Measurements from ENCODE around the gene TSEN2.
A peak's percentile ranks its signal among the peaks of the same experiment; 100 is the strongest.
"Not testable (repeated sequence)": the region's sequence is repeated elsewhere in the genome, so short reads cannot be mapped to it uniquely, and the experiment has no call there.

TSEN2 gene

DNA sequence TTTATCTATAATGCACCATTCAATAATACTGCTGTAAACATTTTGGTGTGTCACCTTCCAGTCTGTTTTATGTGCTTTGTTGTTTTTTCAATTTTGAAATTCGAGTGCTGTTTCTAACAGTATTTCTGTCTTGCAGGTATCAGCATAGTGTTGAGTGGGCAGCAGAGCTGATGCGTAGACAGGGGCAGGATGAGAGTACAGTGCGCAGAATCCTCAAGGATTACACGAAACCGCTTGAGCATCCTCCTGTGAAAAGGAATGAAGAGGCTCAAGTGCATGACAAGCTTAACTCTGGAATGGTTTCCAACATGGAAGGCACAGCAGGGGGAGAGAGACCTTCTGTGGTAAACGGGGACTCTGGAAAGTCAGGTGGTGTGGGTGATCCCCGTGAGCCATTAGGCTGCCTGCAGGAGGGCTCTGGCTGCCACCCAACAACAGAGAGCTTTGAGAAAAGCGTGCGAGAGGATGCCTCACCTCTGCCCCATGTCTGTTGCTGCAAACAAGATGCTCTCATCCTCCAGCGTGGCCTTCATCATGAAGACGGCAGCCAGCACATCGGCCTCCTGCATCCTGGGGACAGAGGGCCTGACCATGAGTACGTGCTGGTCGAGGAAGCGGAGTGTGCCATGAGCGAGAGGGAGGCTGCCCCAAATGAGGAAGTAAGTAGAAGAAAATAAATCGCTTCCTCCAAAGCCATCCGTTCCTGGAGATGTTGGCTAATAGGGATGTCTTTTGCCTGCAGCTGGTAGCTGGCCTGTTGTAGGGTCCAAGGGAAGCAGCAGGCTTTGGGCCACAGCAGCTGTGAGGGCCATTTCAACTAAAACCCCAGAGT is 19.1 kb downstream of the TSEN2 start:
- DNase-seq (ENCODE audit: low spot score), result no peak

DNA sequence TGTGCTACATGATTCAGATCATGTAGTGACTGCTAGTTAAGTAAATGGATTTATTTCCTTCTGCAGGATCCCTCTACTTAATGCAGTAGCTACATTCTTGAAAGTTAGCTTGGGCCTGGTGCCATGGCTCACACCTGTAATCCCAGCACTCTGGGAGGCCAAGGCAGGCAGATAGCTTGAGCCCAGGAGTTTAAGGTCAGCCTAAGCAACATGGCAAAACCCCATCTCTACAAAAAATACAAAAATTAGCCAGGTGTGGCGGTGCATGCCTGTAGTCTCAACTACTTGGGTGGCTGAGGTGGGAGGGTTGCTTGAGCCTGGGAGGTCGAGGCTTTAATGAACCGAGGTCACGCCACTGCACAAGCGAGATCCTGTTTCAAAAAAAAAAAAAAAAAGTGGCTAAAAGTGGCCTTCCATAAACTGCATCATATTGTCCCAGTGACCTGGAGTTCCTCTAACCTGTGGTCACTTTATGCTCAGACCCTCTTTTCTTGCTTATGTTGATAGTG is 22.0 kb downstream of the TSEN2 start:
- DNase-seq (ENCODE audit: low spot score), result no peak

DNA sequence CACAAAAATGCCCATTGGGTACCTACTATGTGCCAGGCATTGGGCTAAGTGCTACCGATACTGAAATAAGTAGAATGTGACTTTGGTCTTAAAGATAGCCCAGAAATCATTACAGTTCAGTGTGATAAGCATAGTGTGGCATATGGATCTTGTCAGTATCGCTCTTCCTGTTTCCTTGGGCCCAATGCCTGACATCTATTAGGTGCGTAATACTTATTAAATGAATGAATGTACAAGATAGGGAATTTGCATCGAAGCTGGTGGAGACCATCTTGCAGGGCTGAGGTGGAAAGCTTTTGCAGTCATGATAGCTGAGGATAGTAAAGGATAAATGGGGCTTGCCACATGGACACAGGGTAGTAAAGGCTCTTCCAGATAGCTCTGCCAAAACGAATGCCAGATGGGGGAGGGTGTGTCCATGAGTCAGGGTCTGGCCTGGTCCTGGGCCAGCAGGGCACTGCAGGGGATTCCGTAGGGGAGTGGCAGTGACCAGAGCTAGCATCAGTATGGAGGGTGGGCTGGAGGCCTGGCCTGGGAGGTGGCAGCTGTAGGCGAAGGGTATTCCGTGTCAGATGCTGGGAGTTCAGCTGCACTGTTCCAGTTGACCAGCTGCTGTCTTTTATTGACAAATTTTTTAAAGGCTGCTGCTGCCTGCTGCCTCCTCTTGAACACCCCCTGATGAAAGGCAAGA is 23.5 kb downstream of the TSEN2 start:
- DNase-seq (ENCODE audit: low spot score), result no peak

DNA sequence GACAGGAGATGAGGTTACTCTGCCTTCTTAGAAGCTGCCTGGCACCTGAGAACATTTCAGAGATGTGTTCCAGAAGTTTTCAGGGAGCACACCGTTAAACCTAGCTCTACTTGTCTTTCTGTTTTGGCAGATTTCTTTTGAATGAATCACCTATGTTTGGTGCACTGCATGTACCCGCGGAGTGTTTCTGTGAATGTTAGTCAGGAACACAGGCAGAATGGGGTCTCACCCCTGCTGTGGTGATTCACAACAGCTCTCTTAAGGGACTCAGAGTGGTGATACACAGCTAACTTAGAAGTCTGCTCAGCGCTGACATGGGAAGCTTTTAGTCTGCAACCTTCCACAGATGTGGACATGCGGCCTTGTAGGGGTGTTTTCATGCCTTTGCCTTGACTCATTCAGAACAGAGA is 24.0 kb downstream of the TSEN2 start:
- DNase-seq (ENCODE audit: low spot score), result no peak

DNA sequence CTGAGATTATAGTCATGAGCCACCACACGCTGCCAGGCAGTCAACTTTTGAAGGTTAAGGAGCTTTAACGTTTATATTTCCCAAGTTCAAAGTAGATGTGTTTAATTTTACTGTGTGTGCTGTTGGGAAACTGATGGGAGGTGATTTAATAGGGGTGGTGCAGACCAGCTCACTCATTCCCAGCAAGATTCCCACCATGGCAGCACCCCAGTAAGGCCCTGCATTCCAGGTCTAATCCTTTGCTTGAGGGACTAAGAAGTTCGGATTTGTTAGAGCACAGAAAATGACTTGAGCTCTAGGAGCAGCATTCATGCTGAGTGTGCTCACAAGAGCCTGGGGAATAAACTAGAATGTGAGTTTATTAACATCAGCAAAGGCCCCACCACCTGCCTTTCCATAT is 25.2 kb downstream of the TSEN2 start:
- DNase-seq (ENCODE audit: low spot score), result no peak

DNA sequence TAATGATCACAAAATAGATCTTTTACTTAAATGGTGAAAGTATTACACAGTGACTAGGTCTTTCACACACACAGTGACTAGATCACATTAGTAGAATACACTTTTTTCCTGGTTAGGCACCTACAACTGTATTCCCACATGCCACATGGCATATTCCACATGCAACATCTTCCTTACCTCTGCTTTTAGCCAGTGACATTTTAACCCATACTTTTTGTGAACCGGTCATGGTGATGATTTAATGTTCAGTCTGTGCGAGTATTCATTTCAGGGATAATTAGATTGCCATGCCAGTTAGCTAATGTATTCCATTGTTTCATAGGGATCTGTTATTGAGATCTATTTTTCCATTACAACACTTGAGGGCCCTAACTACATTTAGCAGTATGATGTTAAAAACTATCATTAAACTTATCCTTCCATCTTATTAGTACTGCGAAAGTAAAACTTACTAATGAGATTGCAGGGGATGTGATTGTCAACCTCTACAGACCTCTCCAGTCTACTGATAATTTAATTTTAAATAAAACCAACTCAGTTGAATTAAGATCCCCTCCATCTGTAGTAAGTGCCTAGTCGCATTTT is 28.3 kb downstream of the TSEN2 start:
- DNase-seq (ENCODE audit: low spot score), result no peak

DNA sequence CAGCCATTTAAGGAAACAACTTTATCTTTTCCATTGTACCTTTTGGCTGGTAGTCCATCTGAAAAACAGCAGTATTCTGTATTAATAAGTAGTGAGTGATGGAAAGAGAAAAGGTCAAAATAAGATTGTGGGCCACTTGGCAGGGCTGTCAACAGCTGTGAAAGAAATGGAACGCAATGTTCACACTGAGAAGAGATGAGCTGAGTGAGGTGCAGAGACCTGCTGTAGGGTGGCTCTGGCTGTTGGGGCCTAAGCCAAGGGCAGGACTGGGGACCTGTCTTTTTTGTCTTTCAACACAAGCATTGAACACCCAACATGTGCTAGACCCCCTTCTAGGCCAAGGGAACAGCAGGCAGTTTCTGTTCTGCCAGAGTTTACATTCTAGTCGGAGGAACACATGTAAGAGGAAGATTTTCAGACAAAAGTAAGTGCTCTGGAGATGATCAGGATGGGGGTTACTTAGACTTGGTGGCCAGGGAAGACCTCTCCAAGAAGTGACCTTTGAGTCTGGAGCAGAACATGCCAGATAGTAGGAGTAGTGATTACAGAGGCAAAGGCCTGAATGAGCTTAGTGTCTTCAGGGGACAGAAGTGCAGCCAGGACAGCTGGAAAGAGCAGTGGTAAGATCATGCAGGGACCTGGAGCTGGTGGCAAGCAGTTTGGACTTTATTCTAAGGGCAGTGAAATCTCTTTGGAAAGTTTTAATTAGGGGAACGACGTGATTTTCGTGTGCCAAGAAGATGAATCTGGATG is 29.6 kb downstream of the TSEN2 start:
- DNase-seq (ENCODE audit: low spot score), result no peak

DNA sequence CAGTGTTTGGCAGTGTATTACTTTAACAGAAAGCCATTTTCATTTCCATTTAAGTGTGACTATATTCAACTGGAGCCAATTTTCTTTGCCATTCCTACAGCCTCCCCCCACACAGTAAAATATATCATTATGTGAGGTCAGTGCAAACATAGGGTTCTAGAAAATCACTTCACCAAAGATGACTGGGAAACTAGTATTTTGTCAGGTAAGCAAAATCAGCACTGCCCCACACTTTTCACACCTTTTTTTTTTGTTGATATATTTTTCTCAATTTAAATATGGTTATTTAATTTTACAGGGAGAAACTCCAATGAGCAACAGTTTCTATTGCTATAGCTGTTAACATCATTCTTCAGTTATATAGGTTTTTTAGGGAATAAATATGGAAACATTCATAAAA is 31.4 kb downstream of the TSEN2 start:
- no peak for DNase-seq (ENCODE audit: low spot score)

DNA sequence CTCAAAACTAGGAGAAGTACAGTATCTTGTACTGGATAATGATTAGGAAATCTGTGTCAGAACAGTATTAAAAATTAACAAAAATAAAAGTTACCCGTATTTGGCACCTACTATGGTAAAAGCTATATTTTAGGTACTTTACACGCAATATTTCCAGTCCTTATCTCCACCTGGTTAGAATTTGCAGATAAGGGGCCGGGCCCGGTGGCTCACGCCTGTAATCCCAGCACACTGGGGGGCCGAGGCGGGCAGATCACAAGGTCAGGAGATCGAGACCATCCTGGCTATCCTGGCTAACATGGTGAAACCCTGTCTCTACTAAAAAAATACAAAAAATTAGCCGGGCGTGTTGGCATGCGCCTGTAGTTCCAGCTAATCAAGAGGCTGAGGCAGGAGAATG is 32.6 kb downstream of the TSEN2 start:
- DNase-seq (ENCODE audit: low spot score), result no peak

DNA sequence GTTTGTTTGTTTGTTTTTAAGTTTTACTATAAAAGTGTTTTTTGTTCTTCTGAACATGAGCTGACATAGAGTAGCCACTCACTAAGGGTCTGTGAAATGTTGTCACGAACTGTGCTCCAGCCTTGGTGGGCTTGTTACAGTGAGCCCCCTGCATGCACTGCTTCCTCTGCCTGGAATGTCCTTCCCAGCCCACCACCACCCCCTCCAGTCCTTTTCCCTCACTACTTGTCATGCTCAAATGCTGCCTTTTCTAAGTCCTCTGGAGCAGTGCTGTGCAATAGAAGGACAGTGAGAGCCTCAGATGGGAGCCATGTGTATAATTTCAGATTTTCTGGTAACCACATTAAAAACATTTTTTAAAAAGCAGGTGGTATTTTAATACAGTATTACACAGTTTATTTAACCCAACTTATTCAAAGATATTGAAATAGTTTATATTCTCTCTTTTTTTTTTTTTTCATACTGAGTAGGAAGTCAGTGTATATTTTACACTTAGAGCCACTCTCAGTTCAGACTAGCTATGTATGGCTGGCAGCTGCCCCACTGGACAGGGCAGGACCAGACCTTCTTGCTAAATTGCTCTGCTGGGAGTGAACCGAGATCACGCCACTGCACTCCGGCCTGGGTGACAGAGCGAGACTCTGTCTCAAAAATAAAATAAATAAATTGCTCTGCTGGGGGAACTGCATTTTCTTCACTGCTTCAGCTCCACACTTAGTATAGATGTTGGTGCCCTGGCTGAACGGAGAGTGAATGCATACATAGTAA is 34.2 kb downstream of the TSEN2 start:
- DNase-seq (ENCODE audit: low spot score), result no peak

DNA sequence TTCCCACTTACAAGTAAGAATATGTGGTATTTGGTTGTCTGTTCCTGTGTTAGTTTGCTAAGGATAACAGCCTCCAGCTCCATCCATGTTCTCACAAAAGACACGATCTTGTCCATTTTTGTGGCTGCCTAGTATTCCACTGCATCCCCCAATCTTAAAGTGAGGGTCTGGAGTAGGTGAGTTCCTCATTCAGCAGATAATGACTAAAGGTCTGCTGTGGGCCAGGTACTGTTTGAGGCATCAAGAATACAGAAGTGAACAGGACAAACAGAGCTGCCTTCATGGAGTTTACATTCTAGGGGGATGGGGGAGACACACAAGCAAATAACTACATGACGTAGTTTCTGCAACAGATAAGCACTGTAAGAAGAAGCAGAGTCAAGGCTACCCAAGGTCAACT is 36.7 kb downstream of the TSEN2 start:
- DNase-seq (ENCODE audit: low spot score), result no peak

DNA sequence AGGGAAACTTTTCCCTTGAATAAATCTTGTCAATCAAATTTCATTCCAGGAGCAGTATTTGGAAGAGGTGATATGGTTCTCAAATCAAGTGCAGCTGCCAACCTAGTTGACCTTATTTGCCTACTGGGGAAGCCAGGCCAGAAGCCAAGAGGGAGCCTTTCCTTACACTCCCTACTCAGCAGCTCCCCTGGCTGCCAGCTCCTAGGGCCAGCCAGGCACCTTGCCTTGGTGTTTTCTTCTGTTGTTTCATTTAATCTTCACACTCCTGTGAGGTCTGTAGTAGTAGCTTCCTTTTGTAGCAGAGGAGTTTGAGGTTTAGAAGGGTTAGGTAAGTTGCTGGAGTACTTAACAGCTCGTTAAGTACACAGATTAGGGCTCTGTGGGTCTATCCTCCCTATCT is 38.4 kb downstream of the TSEN2 start:
- peak; percentile 31 for DNase-seq (ENCODE audit: low spot score)

DNA sequence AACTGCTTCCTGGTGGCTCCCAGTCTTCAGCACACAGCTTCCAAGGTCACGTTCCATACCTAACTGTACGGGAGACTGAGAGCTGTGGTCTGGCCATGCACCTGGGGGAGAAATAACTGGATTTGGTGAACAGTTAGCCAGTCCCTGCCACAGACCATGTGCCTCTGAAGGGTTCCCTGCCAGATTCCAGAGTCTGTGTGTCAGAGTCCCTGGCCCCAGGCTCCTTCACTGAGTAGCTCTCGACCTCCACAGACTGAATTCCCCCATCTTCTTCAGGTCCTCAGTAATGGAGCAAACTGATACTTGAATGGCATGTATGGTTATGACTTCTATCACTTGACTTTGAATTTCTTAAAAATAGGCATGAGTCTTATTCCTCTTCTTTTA is 43.5 kb downstream of the TSEN2 start:
- DNase-seq (ENCODE audit: low spot score), result no peak

DNA sequence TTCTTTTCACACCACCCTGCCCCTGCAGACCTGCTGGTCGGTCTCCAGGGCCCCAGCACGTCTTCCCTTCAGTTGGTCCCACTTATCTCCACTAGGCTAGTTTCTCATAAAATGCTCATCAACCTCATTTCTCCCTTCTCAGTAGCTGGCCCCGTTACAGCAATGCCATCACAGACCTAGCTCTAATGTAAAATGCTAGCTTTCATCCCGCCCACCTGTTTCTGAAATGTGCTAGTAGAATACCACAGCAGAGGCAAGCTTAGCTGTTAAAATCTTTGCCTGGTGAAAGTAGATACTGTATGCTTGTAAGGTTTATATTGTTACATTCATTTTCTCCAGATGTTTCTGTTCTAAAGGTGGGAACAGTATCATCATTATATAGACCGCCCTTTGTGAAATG is 47.9 kb downstream of the TSEN2 start:
- DNase-seq (ENCODE audit: low spot score), result no peak

DNA sequence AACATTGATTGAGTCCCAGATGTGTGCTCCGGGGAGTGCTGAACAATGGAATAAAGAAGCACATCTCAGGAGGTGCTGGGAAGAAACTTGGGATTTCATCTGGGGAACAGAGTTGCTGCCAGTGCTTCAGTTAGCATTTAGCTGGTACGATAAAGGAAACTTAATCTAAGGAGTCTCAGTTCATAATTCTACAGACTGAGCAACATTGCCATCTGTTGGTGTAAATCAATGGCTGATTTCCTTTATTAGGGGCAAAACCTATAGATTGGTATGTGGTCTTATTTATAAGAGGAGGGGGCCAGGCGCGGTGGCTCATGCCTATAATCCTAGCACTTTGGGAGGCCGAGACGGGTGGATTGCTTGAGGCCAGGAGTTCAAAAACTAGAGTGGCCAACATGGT is 52.1 kb downstream of the TSEN2 start:
- no peak for DNase-seq (ENCODE audit: low spot score)

DNA sequence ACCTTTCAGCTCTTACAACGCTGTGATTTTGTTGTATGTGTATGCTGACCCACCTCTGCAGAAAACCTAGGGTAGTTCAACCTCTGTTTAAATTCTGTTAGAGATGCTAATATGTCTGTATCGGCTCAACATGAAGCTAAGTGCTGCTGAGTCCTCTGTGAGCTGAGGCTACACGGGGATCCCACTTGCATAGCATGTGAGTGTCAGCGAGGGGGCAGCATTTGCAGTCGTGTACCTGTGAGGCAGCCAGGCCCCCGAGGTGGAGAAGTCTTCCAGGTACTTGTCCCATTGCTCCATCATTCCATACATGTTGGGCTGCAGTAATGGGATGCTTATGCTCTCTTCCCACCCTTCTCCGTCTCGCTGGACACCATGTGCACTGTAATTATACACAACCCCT is 57.3 kb downstream of the TSEN2 start:
- peak; percentile 60 for DNase-seq (ENCODE audit: low spot score)

DNA sequence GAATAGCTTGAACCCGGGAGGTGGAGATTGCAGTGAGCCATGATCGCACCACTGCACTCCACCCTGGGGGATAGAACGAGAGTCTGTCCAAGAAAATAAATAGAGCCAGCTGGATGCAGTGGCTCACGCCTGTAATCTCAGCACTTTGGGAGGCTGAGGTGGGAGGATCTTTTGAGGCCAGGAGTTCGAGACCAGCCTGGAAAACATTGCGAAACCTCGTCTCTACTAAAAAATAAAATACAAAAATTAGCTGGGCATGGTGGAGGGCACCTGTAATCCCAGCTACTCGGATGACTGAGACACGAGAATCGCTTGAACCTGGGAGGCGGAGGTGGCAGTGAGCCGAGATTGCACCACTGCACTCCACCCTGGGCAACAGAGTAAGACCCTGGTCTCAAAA is 59.2 kb downstream of the TSEN2 start:
- not testable (repeated sequence) for DNase-seq (ENCODE audit: low spot score)

DNA sequence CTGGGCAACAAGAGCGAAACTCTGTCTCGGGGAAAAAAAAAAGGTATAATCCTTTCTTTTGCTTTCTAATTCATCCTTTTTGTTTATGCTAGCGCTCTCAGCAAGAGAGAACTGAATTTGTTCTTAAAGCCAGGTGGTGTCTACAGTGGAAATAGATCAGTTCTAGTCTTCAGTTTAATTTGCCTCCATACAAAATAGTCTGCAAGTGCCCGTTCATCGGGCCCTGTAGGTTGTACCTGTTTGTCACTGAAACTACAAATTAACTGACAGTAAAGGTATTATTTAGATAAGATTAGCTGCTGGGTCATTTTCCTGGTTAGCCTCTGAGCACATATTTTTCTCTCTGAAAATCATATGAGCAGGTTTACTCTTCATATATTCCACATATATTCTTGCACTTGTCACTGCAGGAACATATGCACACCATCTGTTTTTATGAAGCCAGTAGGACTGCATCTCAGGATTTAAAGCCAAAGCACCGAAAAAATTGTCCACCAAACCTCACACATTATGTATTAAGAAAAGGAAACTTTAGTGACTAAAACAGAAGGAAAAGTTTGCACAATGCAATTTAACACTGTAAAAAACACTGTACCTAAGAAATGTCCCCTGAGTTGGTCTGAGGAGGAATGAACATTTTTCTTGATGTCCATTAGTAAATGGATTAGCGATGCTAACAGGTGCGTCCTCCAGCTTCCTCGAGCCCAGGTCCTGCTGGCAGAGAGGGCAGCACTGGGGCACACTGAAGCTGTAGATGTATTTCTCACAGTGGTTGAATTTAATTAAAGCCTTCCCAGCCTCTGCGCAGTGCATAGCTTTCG is 60.6 kb downstream of the TSEN2 start:
- DNase-seq (ENCODE audit: low spot score), result peak; percentile 64

DNA sequence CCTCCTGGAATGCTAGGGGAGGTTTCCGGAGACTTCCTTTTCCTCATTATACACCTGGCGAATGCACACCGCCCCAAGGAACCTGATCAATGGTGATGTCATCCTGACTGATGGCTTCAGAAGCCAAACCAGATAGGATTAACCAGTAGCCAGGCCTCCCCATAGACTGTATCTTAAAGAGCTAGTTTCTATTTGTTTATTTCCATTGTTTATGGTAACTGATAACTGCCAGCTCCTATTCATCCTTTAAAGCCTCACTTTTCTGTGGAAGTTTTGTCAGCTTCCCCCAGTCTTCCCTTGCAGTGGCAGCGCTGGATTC is 61.2 kb downstream of the TSEN2 start, which contains the start of gene MKRN2OS:
MKRN2OS (minus strand) TSS at position 27 of the 319 bp plus-strand sequence. CDS start 35 bp downstream, outside the sequence.
- DNase-seq (ENCODE audit: low spot score), result peak; percentile 88

DNA sequence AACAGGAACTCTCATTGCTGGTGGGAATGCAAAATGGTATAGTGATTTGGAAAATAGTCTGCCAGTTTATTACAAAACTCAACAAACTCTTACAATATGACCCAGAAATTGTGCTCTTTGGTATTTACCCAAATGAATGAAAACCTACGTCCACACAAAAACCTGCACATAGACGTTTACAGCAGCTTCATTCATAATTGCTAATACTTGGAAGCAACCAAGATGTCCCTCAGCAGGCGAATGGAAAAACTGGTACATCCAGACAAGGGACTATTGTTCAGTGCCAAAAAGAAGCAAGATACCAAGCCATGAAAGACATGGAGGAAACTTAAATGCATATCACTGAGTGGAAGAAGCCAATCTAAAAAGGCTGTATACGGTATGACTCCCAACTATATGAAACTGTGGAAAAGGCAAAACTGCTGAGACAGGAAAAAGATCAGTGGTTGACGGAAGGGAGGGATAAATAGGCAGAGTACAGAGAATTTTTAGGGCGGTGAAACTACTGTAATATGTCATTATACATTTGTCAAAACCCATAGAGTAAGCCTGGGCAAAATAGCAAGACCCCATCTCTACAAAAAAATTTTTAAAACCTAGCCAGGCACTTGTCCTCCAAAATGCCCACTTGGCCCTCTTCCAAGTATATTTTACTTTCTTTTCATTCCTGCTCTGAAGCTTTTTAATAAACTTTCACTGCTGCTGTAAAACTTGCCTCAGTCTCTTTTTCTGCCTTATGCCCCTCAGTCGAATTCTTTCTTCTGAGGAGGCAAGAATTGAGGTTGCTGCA is 65.9 kb downstream of the TSEN2 start:
- DNase-seq (ENCODE audit: low spot score), result no peak

Data from cerebellar cortex (tissue), 1 donor.